ENCODE data around the gene ZNF350. TPM values are rescaled to one million over a fixed set of nuclear protein-coding genes. Genes with fewer than 3 reads are reported as not detected.

Gene ZNF350
- total RNA-seq, 1 donor from 2014 or later, result 7.1 TPM

Other genes with a start within 250 kb of the ZNF350 start
- gene FPR1, start 235.0 kb downstream of the ZNF350 start, total RNA-seq, result not detected in 2 replicates
- gene FPR2, start 225.7 kb downstream of the ZNF350 start, total RNA-seq, result not detected in 2 replicates
- gene FPR3, start 191.7 kb downstream of the ZNF350 start, total RNA-seq, result under 0.01 and 0.13 TPM in 2 replicates
- 1.2 and 3.0 TPM in 2 replicates for gene ZNF577, start 98.9 kb downstream of the ZNF350 start, total RNA-seq
- gene ZNF649, start 81.8 kb downstream of the ZNF350 start, total RNA-seq, result 5.8 and 9.1 TPM in 2 replicates
- gene ZNF613, start 59.4 kb downstream of the ZNF350 start, total RNA-seq, result 6.9 and 8.1 TPM in 2 replicates
- gene ZNF615, start 21.4 kb upstream of the ZNF350 start, total RNA-seq, result 5.4 and 9.5 TPM in 2 replicates
- gene ZNF614, start 41.5 kb upstream of the ZNF350 start, total RNA-seq, result 8.3 and 9.4 TPM in 2 replicates
- 4.5 and 4.9 TPM in 2 replicates for gene ZNF432, start 62.0 kb upstream of the ZNF350 start, total RNA-seq
- 6.8 and 8.2 TPM in 2 replicates for gene ZNF841, start 108.9 kb upstream of the ZNF350 start, total RNA-seq
- gene ZNF616, start 153.1 kb upstream of the ZNF350 start, total RNA-seq, result 5.4 and 7.7 TPM in 2 replicates
- gene ZNF836, start 184.8 kb upstream of the ZNF350 start, total RNA-seq, result 7.5 and 7.8 TPM in 2 replicates
- gene PPP2R1A, start 203.2 kb upstream of the ZNF350 start, total RNA-seq, result 95.0 and 163 TPM in 2 replicates

All from dermis microvascular lymphatic vessel endothelial cell (primary cell).